GM12801 (cell line): ENCODE results near the gene SPIB.

Source experiments
- CTCF ChIP-seq: IDR thresholded peaks from one replicate; pipeline ENCODE4 v1.5.1; 2011; ENCODE audit warnings: control low read depth; ENCODE audit not compliant: insufficient read length; ENCODE audit errors: extremely low read depth

The SPIB gene

GRCh38 chr19:50417111-50418081 is 1.3 kb upstream of the SPIB start:
- TF ChIP-seq CTCF, result no peak

- no peak for TF ChIP-seq CTCF
Measured at GRCh38 chr19:50419022-50419579, 363 bp downstream of the SPIB start.

- no peak for TF ChIP-seq CTCF
Measured at GRCh38 chr19:50419580-50420035, 870 bp downstream of the SPIB start.

GRCh38 chr19:50420127-50420526 is 1.4 kb downstream of the SPIB start:
- TF ChIP-seq CTCF, result no peak

- no peak for TF ChIP-seq CTCF
Measured at GRCh38 chr19:50420808-50421207, 2.1 kb downstream of the SPIB start.

- TF ChIP-seq CTCF, result no peak
Measured at GRCh38 chr19:50422397-50423278, 3.9 kb downstream of the SPIB start.
